H1 (cell line): Measurements from ENCODE around the gene CANT1. TPM values are rescaled to one million over a fixed set of nuclear protein-coding genes. Genes with fewer than 3 reads are reported as not detected.

Experiments used
- CTCF ChIP-seq, 3 experiments: IDR thresholded peaks; 1 replicate in 2 of 3; 2 replicates in 1 of 3; pipeline versions ENCODE4 v1.5.1 to v1.6.1; 2011; ENCODE audit warnings: low read length in 3 of 3, mild to moderate bottlenecking in 3 of 3, inconsistent platforms in 2 of 3, low read depth in 1 of 3, moderate library complexity in 1 of 3; ENCODE audit not compliant: insufficient read depth in 1 of 3; ENCODE audit errors: control extremely low read depth in 1 of 3
- YY1 ChIP-seq: IDR thresholded peaks from 2 replicates; pipeline ENCODE4 v1.6.1; 2011; ENCODE audit warnings: low read depth, mild to moderate bottlenecking, low read length
- polyA plus RNA-seq, 7 experiments: library from polyadenylated mRNA; depleted of rRNA in 3 of 7; stranded (reverse) in 5 of 7; unstranded in 2 of 7; fragments of >200 nt in 5 of 7; fragments of 200-250 nt in 2 of 7; gene quantifications; 1 replicate in 5 of 7; 2 replicates in 1 of 7; 4 replicates in 1 of 7; pipeline versions ENCODE4 v1.2.1 to v1.2.3, GENCODE V29; 2011 to 2013; ENCODE audit warnings: missing spikeins in 2 of 7, mixed read lengths in 2 of 7
- total RNA-seq: library from RNA; stranded (reverse); fragmentation: NEBNext Ultra II Directional; extraction: Animal tissue kit (Norgen Biotek cat#: 25700); gene quantifications from 2 replicates; pipeline ENCODE4 v1.2.1, GENCODE V29; 2021

Gene CANT1
- total and polyA plus RNA-seq, 2 of the 8 experiments (the other 6 are each of a cell fraction or from before 2014, with no cell fraction given) = 23.0 to 32.6 TPM

- no peak for TF ChIP-seq CTCF (IDR thresholded peaks at IDR 0.05; ENCODE audit: control extremely low read depth in 1 of 3, insufficient read depth in 1 of 3, low read depth in 1 of 3, low read length in 3 of 3)
- no peak for TF ChIP-seq YY1
These were observed 42.5 kb downstream of the CANT1 start (continued) for GRCh38 chr17:78966910-78967600.
